ENCODE data around the gene TBL1X.

The TBL1X gene

GRCh38 chrX:9494771-9495170 lies 29.9 kb downstream of the TBL1X start:
- no peak for DNase-seq (ENCODE audit: low read depth)
- no peak overlapping the region for H3K4me3 ChIP-seq (ENCODE audit: low read depth, low read length)
- no peak for TF ChIP-seq CTCF (IDR thresholded peaks at IDR 0.05; ENCODE audit: low read depth, low read length, missing control alignments)

GRCh38 chrX:9495496-9495895 lies 30.6 kb downstream of the TBL1X start:
- no peak for DNase-seq (ENCODE audit: low read depth)
- TF ChIP-seq CTCF (IDR thresholded peaks at IDR 0.05; ENCODE audit: low read depth, low read length, missing control alignments) = no peak
- no peak overlapping the region for H3K4me3 ChIP-seq (ENCODE audit: low read depth, low read length)

GRCh38 chrX:9498236-9498635 lies 33.4 kb downstream of the TBL1X start:
- DNase-seq (ENCODE audit: low read depth) = no peak
- TF ChIP-seq CTCF (IDR thresholded peaks at IDR 0.05; ENCODE audit: low read depth, low read length, missing control alignments) = no peak
- no peak overlapping the region for H3K4me3 ChIP-seq (ENCODE audit: low read depth, low read length)

- TF ChIP-seq CTCF (IDR thresholded peaks at IDR 0.05; ENCODE audit: low read depth, low read length, missing control alignments) = no peak
- no peak for DNase-seq (ENCODE audit: low read depth)
These were observed 35.7 kb downstream of the TBL1X start for GRCh38 chrX:9500584-9500983.

GRCh38 chrX:9501362-9501761 lies 36.5 kb downstream of the TBL1X start:
- TF ChIP-seq CTCF (IDR thresholded peaks at IDR 0.05; ENCODE audit: low read depth, low read length, missing control alignments) = no peak
- no peak for DNase-seq (ENCODE audit: low read depth)
- H3K4me3 ChIP-seq (ENCODE audit: low read depth, low read length) = no peak overlapping the region

More at GRCh38 chrX:9500584-9500983, 35.7 kb downstream of the TBL1X start:
- no peak overlapping the region for H3K4me3 ChIP-seq (ENCODE audit: low read depth, low read length)

GRCh38 chrX:9503261-9503660 lies 38.4 kb downstream of the TBL1X start:
- H3K4me3 ChIP-seq (ENCODE audit: low read depth, low read length) = no peak overlapping the region
- DNase-seq (ENCODE audit: low read depth) = no peak
- no peak for TF ChIP-seq CTCF (IDR thresholded peaks at IDR 0.05; ENCODE audit: low read depth, low read length, missing control alignments)

- H3K4me3 ChIP-seq (ENCODE audit: low read depth, low read length) = no peak overlapping the region
- no peak for DNase-seq (ENCODE audit: low read depth)
- TF ChIP-seq CTCF (IDR thresholded peaks at IDR 0.05; ENCODE audit: low read depth, low read length, missing control alignments) = no peak
These were observed 45.5 kb downstream of the TBL1X start for GRCh38 chrX:9510366-9510765.

All from GM12864 (cell line).